Mesenteric fat pad (tissue), 1 donor: ENCODE data around the gene FGD2. TPM values are rescaled to one million over a fixed set of nuclear protein-coding genes. Genes with fewer than 3 reads are reported as not detected.

ENCODE experiments used
- DNase-seq: peaks from one replicate; pipeline ENCODE4 v3.0.0-alpha.2; 2020; ENCODE audit warnings: low spot score
- long read RNA-seq: library from polyadenylated mRNA; unstranded; transcript quantifications from one replicate; pipeline ENCODE4 v2.0.0, GENCODE V29; 2020
- total RNA-seq: library from RNA; stranded (reverse); fragmentation: NEBNext Ultra II Directional; extraction: Animal tissue kit (Norgen Biotek cat#: 25700); gene quantifications from one replicate; pipeline ENCODE4 v1.2.1, GENCODE V29; 2021
- donor health status: DM: yes; HTN: yes; CAD: no.

FGD2 gene, protein sequence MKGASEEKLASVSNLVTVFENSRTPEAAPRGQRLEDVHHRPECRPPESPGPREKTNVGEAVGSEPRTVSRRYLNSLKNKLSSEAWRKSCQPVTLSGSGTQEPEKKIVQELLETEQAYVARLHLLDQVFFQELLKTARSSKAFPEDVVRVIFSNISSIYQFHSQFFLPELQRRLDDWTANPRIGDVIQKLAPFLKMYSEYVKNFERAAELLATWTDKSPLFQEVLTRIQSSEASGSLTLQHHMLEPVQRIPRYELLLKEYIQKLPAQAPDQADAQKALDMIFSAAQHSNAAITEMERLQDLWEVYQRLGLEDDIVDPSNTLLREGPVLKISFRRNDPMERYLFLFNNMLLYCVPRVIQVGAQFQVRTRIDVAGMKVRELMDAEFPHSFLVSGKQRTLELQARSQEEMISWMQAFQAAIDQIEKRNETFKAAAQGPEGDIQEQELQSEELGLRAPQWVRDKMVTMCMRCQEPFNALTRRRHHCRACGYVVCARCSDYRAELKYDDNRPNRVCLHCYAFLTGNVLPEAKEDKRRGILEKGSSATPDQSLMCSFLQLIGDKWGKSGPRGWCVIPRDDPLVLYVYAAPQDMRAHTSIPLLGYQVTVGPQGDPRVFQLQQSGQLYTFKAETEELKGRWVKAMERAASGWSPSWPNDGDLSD
- 32.6 TPM for total RNA-seq
- long read RNA-seq, partial matches to known transcripts: 3 of 27 reads
- long read RNA-seq, other reads (novel, unspliced or antisense): 16 of 27 reads

DNA sequence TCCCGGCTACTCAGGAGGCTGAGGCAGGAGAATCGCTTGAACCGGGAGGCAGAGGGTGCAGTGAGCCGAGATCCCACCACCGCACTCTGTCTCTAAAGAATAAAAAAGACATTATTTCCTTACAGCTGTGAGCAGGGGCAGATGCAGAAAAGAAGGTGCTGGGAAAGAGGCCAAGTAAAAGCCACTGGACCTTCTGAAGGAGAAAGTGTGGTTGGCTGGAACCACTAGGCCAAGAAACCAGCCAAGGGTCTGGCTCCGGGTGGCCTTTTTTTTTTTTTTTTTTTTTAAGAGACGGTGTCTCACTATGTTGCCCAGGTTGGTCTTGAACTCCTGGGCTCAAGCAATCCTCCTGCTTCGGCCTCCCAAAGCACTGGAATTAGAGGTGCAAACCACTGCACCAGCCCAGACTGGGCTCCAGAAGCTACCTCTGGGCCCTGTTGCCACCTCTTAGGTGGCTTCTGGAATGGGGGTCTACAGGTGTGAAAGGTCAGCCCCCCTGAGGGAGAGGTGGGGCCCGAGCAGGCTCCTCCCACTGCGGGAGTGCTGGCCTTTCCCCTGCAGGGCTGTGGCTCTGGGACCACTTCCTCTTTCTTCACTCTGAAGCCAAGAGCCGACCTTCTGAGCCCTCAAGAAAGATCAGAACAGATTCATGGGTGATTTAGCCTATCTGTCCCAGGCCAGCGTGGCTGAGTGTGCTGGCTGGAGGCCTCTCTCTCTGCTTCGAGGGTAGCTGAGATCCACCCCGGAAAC is at the start of gene FGD2:
TSS of gene FGD2 (plus strand) at position 595 of the 750 bp plus-strand sequence. CDS start 163 bp downstream, outside the sequence.
- no peak for DNase-seq

GRCh38 chr6:36955671-36956445 is 49.6 kb upstream of the FGD2 start:
- DNase-seq: peak; percentile 77

DNA sequence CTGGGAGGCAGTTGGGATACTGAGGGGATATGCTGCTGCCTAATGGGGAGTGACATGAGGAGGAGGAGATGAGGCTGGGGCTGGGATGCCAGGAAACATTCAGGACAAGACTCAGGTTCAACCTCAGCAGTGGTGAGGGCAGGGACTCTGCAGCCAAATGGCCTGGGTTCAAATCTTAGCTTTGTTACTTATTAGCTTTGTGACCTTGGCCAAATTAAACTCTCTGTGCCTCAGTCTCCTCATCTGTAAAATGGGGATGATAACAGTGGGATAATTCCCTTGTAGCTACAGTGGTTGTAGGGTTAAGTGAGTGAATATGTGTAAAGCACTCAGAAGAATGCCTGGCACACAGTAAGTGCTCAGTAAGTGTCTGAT is 49.0 kb upstream of the FGD2 start:
- DNase-seq: no peak

DNA sequence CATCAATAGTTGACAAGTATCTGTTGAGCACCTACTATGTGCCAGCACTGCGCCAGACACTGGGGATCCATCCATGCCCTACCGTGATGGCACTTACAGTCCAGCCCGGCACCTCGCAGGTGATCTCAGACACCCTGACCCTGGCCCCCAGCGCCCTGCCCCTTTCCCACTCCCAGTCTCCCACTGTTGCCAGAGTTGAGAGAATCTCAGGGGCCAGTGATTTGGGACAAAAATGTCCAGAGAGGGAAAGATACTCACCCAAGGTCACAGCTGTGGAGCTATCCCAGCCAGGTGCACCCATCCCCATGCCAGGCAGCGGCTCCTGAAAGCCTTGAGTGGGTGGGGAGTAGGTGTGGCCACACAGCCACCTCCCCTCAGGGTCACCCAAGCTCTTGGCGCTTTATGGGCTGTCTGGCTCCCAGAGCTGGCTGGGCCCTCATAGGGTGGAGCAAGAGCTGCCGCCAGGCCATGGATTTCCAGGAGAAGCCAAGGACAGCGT is 47.6 kb upstream of the FGD2 start:
- peak; percentile 88 for DNase-seq

- peak; percentile 55 for DNase-seq
Measured at GRCh38 chr6:36958775-36959554, 46.5 kb upstream of the FGD2 start.

GRCh38 chr6:36959555-36960250 is 45.8 kb upstream of the FGD2 start:
- peak; percentile 87 for DNase-seq

DNA sequence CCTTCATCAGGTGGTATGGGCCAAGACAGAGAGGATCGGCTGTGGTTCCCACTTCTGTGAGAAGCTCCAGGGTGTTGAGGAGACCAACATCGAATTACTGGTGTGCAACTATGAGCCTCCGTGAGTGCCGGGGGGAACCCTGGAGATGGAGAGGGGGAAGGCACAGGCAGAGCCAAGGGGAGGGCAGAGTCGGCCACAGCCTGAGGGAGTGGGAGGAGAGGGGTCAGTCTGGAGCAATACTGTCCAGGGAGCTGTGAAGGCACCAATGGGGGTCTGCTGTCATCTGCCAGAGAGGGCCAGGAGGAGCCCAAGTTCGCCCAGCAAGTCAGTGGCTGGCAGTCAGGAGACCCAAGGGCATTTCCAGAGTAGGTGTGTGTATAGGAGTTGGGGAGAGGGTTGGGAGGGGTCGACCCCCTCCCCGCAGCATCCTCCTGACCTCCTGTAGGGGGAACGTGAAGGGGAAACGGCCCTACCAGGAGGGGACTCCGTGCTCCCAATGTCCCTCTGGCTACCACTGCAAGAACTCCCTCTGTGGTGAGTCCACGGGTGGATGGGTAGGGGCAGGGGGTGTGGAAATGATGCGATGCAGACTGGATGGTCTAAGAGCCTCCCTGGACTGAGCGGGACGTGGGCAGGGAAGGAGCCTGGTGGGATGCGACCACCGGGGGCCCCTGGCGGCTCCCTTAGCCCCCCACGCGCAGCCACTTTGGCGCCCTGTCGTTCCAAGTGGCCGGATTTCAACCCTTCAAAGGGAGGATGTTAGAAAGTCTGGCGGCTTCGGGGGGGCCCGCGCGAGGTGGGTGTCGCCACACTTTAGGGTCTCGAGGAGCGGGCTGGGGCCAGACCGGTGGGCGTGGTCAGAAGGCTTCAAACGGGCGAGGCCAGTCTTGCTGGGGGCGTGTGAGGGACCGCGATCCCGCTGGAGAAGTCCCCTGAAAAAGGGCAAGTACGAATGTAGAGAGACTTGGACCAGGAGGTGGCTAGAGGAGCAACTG is 43.7 kb upstream of the FGD2 start:
- DNase-seq: no peak

DNA sequence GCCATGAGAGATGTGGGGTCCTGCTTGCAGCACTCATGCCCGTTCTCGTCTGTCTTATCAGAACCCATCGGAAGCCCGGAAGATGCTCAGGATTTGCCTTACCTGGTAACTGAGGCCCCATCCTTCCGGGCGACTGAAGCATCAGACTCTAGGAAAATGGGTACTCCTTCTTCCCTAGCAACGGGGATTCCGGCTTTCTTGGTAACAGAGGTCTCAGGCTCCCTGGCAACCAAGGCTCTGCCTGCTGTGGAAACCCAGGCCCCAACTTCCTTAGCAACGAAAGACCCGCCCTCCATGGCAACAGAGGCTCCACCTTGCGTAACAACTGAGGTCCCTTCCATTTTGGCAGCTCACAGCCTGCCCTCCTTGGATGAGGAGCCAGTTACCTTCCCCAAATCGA is 42.6 kb upstream of the FGD2 start:
- no peak for DNase-seq

DNA sequence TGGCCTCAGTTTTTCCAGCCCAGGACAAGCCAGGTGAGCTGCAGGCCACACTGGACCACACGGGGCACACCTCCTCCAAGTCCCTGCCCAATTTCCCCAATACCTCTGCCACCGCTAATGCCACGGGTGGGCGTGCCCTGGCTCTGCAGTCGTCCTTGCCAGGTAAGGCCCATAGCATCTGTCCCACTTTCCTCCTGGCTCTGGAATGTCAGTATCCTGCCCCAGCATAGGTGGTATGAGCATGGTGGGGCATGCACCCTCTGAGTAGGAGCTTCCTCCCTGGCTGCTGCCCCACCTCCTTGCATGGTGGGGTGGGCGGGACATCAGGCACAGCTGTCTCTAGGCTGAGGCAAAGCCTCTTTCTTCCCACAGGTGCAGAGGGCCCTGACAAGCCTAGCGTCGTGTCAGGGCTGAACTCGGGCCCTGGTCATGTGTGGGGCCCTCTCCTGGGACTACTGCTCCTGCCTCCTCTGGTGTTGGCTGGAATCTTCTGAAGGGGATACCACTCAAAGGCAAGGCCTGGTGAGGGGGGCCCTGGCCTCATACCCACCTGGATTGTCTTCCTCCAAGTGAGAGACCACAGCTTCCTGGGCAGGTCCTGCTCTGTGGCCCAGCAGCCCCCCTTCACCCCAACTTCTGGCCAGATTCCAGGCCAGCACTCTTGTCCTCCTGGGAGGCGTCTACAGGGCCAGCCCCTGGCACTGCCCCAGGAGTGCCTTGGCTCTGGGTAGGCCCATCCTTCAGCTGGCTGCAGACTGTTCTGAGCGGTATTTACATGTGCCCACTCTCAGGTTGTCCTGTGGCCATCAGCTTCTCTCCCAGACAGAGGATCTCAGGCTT is 41.8 kb upstream of the FGD2 start:
- no peak for DNase-seq

- DNase-seq: peak; percentile 41
Measured at GRCh38 chr6:36964349-36964748, 41.1 kb upstream of the FGD2 start.

- DNase-seq: no peak
Measured at GRCh38 chr6:36964908-36965307, 40.5 kb upstream of the FGD2 start.

DNA sequence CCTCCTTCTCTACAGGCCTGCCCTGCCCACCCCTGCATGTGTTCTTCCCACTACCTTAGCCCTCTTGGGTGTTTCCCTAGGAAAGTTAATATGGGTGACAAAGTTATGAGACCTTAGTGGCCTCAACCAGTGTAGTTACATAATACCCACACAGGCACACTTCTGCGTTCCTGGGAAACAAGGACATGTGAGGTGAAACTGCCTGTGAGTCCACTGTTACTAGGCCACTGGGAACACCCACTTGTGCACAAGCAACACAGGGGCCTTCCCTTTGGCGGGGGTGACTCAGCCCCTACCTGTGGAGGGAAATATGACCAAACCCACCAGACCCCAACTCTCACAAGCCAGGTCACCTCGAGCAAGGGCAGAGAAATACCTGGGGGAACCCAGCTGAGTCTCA is 38.2 kb upstream of the FGD2 start:
- peak; percentile 43 for DNase-seq

DNA sequence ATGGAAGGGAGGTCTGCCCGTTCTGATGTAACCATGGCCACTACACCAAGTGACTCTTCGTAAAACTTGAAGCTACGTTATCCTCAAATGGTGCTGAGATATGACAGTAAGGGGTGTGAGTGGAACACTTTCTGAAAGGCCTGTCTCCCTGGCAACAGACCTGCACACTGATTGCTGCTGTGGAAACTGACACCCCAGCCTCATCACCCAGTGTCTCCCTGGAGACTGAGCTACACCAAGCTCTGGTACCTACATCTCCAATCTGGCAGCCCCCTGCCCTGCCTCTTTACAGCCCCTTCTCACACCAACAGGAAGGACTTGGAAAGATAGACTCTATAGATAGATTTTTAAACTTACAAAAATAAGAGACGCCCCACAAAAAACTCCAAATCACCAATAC is 37.7 kb upstream of the FGD2 start:
- no peak for DNase-seq

DNA sequence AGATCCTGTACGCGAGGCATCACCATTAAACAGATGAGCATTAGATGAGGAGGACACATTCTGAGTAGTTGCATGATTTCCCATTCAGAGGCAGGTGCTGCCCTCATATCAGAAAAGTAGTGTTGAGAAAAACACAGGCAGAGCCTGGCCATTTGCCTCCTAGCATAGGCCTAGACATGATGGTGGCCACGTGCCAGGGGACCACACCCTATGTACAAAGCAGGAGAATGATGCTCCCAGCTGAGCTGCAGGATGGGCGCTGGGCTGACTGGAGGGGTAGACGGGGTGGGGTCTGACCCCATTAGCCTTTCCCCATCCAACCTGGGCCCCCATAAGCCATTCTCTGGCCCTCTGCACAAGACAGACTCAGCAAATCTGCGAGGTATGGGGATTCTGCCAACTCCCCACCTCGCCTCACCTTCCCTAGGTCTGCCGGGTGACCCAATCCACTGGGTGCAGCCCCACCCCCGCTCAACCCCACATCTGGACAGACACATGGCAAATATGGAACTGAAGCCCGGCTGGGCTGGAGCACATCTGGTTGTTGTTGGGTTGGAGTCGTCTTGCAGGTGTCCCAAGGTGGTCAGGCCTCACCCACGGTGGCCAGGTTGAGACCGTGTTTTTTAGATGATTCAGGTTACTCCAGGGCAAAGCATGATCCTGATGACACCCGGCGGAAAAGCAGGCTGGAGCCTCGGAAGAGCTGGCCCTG is 37.0 kb upstream of the FGD2 start:
- no peak for DNase-seq

DNA sequence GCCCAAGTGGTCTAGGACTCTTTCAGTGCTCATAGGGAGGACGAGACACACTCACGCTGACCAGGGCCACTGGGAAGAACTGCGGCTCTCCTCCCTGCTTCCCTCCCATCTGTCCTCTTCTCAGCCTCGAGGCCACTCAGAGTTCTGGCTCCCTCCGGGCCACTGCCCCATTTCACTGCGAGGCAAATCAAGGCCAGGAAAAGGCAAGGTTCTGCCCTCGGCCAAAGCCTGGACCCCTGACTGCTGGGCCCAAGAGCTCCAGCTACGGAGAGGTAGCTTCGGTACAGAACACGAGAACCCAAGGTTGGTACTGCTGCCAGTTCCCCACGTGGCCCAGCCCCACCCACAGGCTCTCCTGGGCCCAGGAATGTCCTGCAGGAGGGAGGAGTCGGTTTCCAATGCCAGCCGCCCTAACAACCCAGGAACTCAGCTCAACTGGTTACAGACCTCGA is 36.2 kb upstream of the FGD2 start:
- no peak for DNase-seq
